OCI-LY7 (cell line): ENCODE results near the gene ALPG.

Source experiments
- EZH2phosphoT487 ChIP-seq: fragments of 200-600 bp; sonication (generic); IDR thresholded peaks from 2 replicates; pipeline ENCODE4 v1.6.1; 2018; ENCODE audit warnings: low read depth, borderline replicate concordance, mild to moderate bottlenecking, mixed run types, antibody characterized with exemption, low read length, moderate library complexity, mixed read lengths
- TF ChIP-seq, protein P1 (sequence below): fragments of 200-600 bp; sonication (generic); conservative IDR thresholded peaks from 2 replicates; pipeline ENCODE4 v1.5.1; 2014; ENCODE audit warnings: mild to moderate bottlenecking, antibody characterized with exemption, low read length, moderate library complexity, mixed read lengths

DNA sequence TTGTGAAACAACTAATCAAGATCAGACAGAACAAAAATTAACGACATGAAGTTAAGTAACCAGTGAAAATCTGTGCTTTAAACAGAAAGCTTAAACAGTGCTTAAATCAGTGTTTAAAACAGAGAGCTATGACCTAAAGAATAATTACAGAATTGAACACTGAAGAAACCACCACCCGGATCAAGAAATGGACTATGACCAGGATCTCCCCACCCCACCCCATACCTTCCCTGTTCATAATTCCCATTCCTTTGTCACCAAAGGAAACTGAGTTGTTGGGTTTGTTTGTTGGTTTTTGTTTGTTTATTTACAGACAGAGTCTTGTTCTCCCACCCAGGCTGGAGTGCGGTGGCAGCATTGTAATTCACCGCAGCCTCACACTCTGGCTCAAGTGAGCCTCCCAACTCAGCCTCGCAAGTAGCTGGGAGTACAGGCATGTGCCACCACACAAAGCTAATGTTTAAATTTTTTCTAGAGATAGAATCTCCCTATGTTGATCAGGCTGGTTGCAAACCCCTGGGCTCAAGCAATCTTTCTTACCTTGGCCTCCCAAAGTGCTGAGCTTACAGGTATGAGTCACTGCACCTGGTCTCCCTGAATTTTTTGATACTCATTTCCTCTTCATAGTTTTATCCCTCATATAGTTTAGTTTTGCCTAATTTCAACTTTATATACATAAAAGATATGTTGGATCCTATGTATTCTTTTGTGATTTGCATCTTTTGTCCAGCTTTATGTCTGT, 8.2 kb upstream of the ALPG start:
- TF ChIP-seq, protein P1, sequence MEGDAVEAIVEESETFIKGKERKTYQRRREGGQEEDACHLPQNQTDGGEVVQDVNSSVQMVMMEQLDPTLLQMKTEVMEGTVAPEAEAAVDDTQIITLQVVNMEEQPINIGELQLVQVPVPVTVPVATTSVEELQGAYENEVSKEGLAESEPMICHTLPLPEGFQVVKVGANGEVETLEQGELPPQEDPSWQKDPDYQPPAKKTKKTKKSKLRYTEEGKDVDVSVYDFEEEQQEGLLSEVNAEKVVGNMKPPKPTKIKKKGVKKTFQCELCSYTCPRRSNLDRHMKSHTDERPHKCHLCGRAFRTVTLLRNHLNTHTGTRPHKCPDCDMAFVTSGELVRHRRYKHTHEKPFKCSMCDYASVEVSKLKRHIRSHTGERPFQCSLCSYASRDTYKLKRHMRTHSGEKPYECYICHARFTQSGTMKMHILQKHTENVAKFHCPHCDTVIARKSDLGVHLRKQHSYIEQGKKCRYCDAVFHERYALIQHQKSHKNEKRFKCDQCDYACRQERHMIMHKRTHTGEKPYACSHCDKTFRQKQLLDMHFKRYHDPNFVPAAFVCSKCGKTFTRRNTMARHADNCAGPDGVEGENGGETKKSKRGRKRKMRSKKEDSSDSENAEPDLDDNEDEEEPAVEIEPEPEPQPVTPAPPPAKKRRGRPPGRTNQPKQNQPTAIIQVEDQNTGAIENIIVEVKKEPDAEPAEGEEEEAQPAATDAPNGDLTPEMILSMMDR, result no peak
- TF ChIP-seq EZH2phosphoT487, result no peak
